Coronary artery (tissue), 2 donors: ENCODE measurements around the gene DGKK.

Source experiments
- DNase-seq: peaks from one replicate; pipeline ENCODE4 v3.0.0-alpha.2; 2017; ENCODE audit warnings: low spot score
- H3K27ac ChIP-seq, 2 donors: fragments of 200-600 bp; sonication (generic); one replicate each; pipeline ENCODE4 v1.5.1; 2016 to 2019
- H3K4me3 ChIP-seq: fragments of 200-600 bp; sonication (generic); 2 replicates; pipeline ENCODE4 v1.5.1; 2016; ENCODE audit warnings: mild to moderate bottlenecking, moderate library complexity
- TF ChIP-seq, protein P1 (sequence below): fragments of 200-600 bp; sonication (generic); IDR thresholded peaks from one replicate; pipeline ENCODE4 v1.5.1; 2019; ENCODE audit warnings: antibody characterized with exemption

Gene DGKK

DNA sequence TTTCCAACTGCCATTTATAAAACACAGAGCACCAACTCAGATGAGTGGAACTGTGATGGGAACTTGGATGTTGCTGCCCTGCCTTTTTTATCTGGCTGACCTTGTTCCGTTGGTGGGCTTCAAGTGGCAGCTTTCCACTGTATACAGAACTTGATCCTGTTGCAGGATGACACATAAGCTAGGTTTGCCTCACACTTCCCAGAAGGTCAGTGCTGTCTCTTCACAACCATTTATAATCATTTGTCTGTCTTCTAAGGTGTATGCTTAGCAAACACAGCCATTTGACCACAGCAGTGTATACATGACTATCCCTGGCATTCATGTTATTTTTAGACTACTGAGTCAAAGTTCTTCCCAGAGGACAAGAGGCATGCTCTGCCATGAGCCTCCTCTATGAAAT lies 20.3 kb downstream of the DGKK start:
- Histone ChIP-seq H3K27ac (no peak overlapping the region), H3K4me3 (no peak overlapping the region)
- DNase-seq, result no peak
- TF ChIP-seq, protein P1, sequence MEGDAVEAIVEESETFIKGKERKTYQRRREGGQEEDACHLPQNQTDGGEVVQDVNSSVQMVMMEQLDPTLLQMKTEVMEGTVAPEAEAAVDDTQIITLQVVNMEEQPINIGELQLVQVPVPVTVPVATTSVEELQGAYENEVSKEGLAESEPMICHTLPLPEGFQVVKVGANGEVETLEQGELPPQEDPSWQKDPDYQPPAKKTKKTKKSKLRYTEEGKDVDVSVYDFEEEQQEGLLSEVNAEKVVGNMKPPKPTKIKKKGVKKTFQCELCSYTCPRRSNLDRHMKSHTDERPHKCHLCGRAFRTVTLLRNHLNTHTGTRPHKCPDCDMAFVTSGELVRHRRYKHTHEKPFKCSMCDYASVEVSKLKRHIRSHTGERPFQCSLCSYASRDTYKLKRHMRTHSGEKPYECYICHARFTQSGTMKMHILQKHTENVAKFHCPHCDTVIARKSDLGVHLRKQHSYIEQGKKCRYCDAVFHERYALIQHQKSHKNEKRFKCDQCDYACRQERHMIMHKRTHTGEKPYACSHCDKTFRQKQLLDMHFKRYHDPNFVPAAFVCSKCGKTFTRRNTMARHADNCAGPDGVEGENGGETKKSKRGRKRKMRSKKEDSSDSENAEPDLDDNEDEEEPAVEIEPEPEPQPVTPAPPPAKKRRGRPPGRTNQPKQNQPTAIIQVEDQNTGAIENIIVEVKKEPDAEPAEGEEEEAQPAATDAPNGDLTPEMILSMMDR, result no peak

- H3K4me3 ChIP-seq, result no peak overlapping the region
- H3K27ac ChIP-seq, result no peak overlapping the region
- DNase-seq, result no peak
- TF ChIP-seq, protein P1, result no peak
Observed at GRCh38 chrX:50448565-50448964, 22.1 kb downstream of the DGKK start.

DNA sequence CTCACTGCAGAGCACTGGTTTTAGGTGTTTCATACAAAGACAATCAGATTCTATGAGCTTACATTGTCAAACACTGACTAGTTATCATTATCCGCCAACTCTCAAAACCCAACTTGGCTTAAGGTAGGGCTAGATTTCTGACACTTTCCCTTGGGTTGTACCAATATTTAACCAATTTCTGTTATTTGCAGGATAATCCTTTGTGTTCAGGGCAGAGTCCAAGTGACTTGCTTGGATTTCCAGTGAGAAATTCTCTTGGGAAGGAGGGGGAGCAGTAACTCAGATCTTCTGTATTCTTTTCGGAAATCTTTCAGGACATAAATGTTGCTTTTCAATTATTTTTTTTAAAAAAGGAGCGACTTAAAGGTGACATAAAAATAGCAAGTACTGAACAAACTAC lies 23.1 kb downstream of the DGKK start:
- DNase-seq, result no peak
- Histone ChIP-seq H3K4me3 (no peak overlapping the region), H3K27ac (no peak overlapping the region)
- TF ChIP-seq, protein P1, result no peak

- H3K4me3 ChIP-seq, result no peak overlapping the region
- TF ChIP-seq, protein P1, result no peak
- no peak for DNase-seq
- H3K27ac ChIP-seq, result no peak overlapping the region
Observed at GRCh38 chrX:50442426-50443116, 28.1 kb downstream of the DGKK start.

DNA sequence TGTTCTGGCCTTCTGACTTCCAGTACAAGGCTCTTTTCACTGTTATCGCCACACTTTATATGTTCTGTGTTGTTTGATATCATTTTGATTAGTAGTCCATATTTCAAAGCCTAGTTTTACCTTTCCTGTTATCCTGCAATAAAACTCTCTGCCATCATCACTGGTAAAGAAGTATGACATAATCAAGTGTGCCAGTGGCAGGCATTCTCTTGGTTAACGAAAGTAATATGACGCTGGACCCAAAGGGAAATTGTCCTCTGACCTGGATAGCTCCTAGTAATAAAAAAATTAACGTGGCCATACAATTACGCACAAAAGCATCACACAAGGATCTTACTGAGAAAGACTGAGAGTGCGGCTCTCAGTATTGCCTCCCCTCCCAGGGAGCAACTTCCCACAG lies 33.8 kb downstream of the DGKK start:
- TF ChIP-seq, protein P1, result no peak

DNA sequence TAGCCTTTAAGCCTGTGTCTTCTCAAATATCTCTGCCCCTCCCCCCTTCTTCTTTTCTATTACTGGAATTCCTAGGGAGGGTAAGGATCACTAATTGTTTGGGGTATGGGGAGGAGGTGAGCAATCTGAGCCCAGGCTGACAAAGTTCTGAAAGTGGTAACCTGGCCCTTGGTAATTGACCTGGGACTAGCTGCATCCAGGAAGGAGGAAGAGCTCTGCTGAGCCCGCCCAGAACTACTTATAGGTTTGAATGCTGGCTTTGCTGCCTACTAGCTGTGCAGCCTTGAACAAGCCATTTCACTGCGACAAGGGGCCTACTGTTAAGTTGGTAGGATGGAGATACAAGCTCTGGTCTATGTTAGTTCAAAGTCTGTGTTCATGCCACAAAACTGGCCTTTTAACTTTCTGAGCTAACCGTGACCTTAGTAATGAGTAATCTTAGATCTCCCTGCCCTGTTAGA lies 37.8 kb downstream of the DGKK start:
- no peak overlapping the region for H3K27ac ChIP-seq
- no peak for DNase-seq

More for the DNA sequence above, 33.8 kb downstream of the DGKK start:
- Histone ChIP-seq H3K27ac (no peak overlapping the region), H3K4me3 (no peak overlapping the region)
- DNase-seq, result no peak

DNA sequence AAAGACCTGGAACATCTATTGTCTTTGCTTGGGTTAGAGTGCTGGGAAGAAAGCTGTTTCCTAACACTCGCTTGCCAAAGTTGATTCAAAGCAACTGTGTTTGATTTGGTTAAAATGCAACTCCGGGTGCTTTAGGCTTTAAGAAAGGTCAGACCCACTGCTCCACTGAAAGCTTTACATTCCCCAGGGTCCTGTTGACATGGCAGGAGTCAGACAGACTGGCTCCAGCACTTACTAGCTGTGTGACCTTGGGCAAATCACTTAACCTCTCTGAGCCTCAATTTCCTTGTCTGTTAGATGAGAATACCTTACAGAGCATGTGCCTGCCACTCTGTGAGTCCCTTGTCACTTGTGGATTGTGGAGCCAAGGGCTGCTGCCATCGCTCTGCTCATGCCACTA lies 39.0 kb downstream of the DGKK start:
- Histone ChIP-seq H3K27ac (no peak overlapping the region), H3K4me3 (no peak overlapping the region)
- no peak for DNase-seq
- TF ChIP-seq, protein P1, result no peak

More for the DNA sequence above, 37.8 kb downstream of the DGKK start:
- TF ChIP-seq, protein P1, result no peak
- H3K4me3 ChIP-seq, result no peak overlapping the region
